ENCODE measurements around the gene VWA1.
"Not testable (repeated sequence)": the region's sequence is repeated elsewhere in the genome, so short reads cannot be mapped to it uniquely, and the experiment has no call there.

VWA1 gene

DNA sequence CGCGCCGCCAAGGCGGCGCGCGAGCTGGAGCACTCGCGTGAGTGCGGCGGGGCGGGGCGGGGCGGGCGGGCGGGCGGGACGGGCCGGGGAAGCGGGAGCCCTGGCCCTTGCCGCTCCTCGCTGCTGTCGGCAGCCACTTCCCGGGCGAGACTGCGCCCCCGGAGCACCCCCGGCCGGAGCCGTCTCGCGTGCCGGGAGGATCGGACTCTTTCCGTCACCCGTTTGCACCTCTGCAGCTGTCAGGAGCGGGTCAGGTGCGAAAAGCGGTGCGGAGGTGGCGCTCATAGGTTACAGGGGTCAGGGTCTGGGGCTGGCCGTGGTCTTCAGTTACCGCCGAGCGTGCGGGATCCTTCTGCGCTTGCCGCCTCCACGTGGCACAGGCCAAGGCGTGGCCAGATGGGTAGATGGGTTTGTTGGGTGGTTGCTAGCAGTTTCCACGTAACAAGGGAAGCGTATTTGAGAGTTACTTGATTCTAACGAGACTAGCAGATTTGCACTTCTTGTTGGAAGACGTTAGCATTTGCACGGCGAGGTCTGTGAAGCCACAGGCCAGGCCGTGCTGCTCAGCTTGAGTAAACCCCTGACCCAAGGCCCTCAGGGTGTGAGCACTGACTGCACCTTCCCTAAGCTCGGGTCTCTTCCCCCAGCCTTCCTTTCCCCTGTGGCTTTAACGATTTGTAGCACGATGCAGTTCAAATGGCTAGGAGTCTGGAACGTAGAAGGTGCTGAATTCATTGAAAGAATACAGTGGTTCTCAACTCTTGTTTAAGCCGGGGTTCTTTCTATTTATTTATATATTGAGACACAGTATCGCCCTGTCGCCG lies 36.8 kb downstream of the VWA1 start:
- DNase-seq (ENCODE audit: low read depth, low spot score): not testable (repeated sequence)
- peak overlapping the region; percentile 73 for H3K4me3 ChIP-seq (ENCODE audit: low read length)

DNA sequence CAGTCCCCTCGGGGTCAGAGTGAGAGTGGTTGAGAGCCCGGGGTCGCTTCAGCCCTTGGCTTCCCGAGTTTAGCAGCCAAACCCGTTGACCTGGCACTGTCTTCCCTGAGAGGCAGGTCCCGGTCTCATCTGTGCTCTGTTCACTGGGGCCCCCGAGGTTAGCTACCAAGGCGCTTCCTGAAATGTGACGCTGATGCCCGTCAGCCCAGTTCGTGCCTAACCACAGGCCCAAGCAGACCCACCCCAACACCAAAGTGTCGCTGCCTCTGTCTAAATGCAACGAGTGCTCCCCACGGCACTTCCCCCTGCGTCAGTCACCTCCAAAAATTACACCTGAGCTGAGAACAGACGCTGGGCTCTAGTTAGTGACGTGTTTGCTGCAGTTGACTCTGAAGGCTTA lies 40.5 kb downstream of the VWA1 start:
- not testable (repeated sequence) for DNase-seq (ENCODE audit: low read depth, low spot score); H3K4me3 ChIP-seq (ENCODE audit: low read length)

DNA sequence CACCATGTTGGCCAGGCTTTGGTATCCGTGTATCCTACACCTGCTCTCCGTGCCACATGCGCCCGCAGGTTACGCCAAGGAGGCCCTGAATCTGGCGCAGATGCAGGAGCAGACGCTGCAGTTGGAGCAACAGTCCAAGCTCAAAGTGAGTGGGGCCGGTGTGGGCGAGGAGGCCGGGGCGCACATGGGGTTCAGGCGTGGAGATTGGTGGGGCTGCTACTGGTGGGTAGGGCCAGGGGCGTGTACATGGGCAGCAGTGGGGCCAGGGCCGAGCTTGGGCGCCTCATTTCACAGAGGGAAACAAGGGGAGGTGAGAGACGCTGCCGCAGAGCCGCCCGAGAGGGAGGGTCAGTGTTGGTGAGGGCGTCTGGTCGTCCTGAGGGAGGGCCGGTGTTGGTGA lies 41.7 kb downstream of the VWA1 start:
- DNase-seq (ENCODE audit: low read depth, low spot score): no peak
- H3K4me3 ChIP-seq (ENCODE audit: low read length): no peak overlapping the region

DNA sequence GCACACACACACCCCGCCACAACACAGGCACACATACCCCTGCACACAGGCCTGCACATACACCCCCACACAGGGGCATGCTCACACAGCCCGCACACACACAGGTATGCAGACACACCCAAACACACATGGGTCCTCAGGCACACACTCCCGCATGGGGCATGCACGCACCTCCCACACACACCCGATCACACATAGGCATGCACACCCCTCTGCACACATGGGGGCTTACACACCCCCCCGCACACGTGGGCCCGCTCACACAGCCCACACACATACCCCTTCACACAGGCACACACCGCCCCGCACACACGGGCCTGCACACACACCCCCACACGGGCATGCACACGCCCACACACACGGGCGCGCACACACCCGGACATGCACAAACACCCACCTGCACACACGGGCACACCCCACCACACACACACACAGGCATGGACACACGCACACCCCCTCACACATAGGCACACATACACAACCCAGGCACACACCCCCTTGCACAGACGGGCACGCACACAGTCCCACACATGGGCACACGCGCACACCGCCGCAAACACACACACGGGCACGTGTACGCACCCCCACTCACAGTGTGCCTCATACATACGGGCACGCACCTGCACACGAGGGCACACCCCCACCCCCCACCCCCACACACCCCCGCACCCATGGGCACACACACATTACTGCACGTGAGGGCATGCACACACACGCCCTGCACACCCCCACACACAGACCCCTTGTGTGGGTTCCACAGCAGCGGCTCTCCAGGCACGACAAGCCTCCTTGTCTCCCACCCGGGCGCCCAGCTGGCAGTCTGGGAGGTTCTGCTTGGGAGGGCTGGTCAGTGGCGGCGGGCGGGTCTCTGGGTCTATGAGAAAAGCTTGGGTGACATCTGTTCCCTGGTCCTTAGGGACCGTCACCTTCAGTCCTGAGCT lies 44.3 kb downstream of the VWA1 start:
- no peak for DNase-seq (ENCODE audit: low read depth, low spot score)
- H3K4me3 ChIP-seq (ENCODE audit: low read length): no peak overlapping the region

DNA sequence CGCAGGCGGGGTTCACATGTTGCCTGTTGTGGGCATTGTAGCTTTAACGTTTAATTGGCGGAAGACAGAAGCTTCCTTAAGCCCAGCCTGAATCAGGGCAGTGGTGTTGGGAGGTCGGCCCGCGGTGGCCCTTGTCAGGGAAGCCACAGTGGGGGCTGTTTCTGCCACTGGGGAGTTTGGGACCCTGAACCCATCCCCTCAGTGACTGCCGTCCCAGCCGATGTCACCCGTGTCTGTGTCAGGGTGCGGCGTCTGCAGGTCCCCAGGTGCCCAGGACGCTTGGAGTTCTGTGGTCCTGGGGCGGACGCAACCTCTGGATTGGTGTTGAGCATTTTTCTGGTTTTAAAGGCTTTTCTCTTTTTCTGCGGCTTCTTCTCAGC lies 45.0 kb downstream of the VWA1 start:
- not testable (repeated sequence) for H3K4me3 ChIP-seq (ENCODE audit: low read length); DNase-seq (ENCODE audit: low read depth, low spot score)

DNA sequence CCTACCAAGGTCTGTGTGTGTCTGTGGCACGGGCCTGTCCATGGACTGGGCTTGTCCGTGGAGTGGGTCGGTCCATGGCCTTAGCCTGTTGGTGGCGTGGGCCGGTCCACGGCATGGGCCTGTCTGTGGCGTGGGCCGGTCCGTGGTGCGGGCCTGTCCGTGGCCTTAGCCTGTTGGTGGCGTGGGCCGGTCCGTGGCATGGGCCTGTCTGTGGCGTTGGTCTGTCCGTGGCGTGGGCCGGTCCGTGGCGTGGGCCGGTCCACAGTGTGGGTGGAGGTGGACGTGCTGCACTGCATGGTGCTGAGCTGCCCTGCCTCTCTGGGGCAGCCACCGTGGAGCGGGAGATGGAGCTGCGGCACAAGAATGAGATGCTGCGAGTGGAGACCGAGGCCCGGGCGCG lies 46.3 kb downstream of the VWA1 start:
- not testable (repeated sequence) for DNase-seq (ENCODE audit: low read depth, low spot score); H3K4me3 ChIP-seq (ENCODE audit: low read length)

DNA sequence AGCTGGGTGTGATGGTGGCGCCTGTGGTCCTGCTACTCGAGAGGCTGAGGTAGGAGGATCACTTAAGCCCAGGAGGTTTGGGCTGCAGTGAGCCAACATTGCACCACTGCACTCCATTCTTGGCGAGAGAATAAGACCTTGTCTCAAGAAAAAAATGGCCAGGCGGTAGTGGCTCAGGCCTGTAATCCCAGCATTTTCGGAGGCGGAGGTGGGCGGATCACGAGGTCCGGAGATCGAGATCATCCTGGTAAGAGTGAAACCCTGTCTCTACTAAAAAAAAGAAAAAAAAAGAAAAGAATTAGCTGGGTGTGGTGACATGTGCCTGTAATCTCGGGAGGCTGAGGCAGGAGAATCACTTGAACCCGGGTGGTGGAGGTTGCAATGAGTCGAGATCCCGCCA lies 47.4 kb downstream of the VWA1 start:
- no peak overlapping the region for H3K4me3 ChIP-seq (ENCODE audit: low read length)
- no peak for DNase-seq (ENCODE audit: low read depth, low spot score)

DNA sequence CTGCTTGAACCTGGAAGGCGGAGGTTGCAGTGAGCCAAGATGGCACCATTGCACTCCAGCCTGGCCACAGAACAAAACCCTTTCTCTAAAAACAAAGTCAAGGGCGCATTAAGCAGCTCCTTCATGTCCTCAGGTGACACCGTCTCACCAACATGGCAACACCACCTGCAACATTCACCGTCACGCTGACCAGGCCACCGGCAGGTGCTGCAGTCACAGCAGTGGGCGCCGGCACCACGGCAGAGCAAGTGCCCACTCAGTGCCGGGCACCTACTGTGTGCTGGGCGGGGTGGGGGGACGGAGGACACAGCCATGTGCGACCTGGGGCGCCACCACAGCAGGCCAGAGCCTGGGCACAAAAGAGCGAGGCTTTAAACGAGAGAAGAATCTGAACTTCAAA lies 48.2 kb downstream of the VWA1 start:
- DNase-seq (ENCODE audit: low read depth, low spot score): no peak
- no peak overlapping the region for H3K4me3 ChIP-seq (ENCODE audit: low read length)

DNA sequence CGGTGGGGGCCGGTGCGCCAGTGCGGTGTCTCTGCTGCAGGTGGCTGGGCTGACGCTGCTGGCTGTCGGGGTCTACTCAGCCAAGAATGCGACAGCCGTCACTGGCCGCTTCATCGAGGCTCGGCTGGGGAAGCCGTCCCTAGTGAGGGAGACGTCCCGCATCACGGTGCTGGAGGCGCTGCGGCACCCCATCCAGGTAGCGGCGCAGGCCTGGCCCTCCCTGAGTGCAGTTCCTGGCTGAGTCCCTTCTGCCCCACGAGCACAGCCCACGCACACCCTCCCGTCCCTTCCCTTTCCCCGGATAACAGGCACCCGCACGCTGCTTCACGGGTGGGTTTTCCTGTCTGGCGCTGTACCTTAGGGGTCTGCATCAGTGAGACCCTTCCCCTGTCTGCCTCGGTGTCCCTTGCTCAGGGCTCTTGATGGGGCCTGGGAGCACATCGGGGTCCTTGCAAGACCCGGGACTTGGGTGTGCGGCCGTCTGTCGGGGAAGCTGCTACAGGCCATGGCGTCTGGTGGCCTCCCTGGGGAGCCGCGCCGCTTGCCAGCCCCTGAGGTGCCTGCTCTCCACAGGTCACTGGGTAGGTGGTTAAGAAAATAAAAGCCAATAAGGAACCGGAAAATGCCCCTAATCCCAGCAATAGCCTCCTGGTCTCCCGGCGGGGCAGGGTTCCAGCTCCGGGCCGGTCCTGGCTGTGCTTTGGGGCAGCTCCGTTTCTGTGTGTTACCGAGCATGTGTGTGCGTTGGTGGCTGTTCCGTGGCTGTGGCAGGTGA lies 49.7 kb downstream of the VWA1 start:
- DNase-seq (ENCODE audit: low read depth, low spot score); H3K4me3 ChIP-seq (ENCODE audit: low read length): not testable (repeated sequence)

DNA sequence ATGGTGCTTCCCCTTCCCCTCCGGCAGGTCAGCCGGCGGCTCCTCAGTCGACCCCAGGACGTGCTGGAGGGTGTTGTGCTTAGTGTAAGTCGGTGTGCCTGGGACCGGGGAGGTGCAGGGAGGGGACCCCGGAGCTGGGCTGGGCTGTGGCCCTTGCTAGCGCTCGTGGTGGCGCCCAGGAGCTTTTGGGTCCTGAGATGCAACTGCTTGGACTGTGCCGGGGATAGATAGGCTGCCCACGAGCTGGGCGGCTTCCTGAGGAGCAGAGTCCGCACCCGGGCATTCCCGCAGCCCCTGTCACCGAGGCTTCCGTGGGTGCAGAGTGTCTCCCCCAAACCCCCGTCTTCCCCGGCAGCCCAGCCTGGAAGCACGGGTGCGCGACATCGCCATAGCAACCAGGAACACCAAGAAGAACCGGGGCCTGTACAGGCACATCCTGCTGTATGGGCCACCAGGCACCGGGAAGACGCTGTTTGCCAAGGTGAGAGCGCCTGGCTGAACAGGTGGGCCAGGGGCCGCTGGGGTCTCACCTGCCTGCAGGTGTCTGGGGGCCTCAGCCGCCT lies 50.3 kb downstream of the VWA1 start:
- DNase-seq (ENCODE audit: low read depth, low spot score); H3K4me3 ChIP-seq (ENCODE audit: low read length): not testable (repeated sequence)

DNA sequence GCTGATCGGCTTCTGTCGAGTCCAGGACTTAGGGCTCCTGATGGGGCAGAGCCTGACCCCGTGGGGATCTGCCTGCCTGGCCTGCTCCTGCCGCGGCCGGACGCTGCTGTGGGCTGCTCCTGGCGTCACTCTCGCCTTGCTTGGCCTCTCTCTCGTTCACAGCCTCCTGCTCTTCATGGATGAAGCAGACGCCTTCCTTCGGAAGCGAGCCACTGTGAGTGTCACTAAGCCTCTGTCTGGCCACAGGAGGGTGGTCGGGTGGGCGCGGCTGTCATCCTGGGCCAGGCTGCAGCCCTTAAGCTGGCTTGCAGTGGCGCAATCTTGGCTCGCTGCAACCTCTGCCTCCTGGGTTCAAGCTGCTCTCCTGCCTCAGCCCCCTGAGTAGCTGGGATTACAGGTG lies 52.2 kb downstream of the VWA1 start:
- DNase-seq (ENCODE audit: low read depth, low spot score): no peak
- H3K4me3 ChIP-seq (ENCODE audit: low read length): no peak overlapping the region

DNA sequence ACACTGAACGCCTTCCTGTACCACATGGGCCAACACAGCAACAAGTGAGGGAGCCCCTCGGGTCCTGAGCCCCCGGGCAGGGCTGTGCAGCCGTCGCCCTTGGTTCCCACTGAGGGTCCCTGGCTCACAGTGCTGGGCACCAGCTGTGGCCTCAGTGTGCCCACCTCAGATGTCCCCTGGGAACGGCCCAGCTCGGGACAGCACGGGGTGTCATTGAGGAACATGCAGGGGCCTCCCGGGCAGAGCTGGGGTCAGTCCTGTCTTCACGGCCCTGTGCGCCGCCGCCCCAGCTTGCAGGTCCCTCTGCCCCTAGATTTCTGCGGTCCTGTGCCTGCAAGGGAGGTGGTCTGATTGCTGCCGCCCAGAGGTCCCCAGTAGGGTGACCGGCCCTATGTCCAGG lies 53.7 kb downstream of the VWA1 start:
- DNase-seq (ENCODE audit: low read depth, low spot score): no peak
- no peak overlapping the region for H3K4me3 ChIP-seq (ENCODE audit: low read length)

DNA sequence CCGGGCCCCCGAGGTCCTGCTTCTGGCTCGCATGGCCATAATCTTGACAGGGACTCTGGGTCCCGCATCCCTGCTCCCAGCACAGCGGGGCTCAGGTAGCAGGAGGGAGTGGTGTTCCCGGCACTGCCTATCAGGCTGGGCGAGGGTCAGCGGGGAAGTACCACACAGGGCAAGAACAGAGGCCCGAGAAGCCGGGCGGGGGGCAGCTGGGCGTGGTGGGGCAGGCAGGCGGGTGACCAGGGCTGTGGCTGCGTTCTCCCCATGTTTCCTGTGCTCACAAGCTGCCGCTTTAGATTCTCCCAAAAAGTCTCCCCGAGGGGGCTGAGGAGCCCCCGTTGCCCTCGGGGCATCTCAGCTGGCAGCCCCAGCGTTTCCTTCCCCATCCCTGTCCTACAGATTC lies 54.4 kb downstream of the VWA1 start:
- no peak overlapping the region for H3K4me3 ChIP-seq (ENCODE audit: low read length)
- DNase-seq (ENCODE audit: low read depth, low spot score): no peak

DNA sequence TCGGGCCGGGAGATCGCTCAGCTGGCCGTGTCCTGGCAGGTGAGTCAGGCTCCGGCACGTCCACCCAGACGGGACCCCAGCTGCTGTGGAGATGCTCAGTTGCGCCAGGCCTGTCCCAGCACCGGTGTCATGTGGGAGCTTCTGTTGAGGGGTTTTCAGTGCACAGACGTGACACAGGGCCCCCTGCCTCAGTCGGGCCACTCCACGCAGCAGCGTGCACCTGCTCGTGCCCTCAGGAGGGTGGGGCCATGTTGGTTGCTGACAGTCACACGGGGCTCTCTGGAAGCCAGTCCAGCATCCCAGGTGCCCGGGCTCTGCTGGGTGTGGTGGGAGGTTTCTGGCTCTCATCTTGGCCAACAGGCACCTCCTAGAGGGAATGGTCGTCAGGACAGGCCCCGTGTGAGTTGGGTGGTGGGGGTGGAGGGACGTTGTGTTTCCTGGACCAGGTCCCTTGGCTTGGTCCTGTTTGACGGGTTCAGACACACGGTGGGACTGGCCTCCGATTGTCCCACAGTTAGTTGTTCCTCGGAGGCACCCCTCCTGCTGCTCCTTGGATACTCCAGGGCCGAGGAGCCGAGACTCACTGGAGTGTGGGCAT lies 55.2 kb downstream of the VWA1 start:
- H3K4me3 ChIP-seq (ENCODE audit: low read length): no peak overlapping the region
- DNase-seq (ENCODE audit: low read depth, low spot score): no peak

DNA sequence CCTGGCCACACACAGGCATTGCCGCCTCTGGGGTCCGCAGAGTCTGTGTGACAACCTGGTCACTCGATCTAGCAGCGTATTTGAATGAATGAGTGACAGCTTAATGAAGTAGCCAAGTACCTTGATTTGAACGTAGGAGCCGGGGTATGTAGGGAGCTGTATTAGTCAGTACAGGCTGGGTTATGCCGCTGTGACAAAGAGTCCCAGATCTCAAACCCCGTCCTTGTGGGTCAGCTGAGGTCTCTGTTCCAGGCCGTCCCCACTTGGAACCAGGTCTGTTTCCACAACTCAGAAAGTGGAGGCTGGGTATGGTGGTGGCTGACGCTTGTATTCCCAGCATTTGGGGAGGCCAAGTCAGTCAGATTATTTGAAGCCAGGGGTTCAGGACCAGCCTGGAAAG lies 56.1 kb downstream of the VWA1 start:
- no peak for DNase-seq (ENCODE audit: low read depth, low spot score)
- H3K4me3 ChIP-seq (ENCODE audit: low read length): no peak overlapping the region
